CD8-positive, alpha-beta memory T cell (primary cell): ENCODE measurements around the gene CYS1. TPM values are rescaled to one million over a fixed set of nuclear protein-coding genes. Genes with fewer than 3 reads are reported as not detected.
"Not testable (repeated sequence)": the region's sequence is repeated elsewhere in the genome, so short reads cannot be mapped to it uniquely, and the experiment has no call there.

Experiments used
- CTCF ChIA-PET: fragments of 350-600 bp; sonication (Branson Sonifier 250); formaldehyde crosslinking; loops from one replicate; lab custom pipeline; 2021; ENCODE audit warnings: antibody characterized with exemption; lab: Charles Lee
- POLR2A ChIA-PET: fragments of 350-600 bp; sonication (Branson Sonifier 250); formaldehyde crosslinking; loops from one replicate; lab custom pipeline; 2021; ENCODE audit warnings: antibody characterized with exemption; lab: Charles Lee
- DNase-seq, 5 donors: peaks; one replicate each; pipeline versions ENCODE4 v3.0.0 to v3.0.0-alpha.2; 2020 to 2022; ENCODE audit warnings: mixed read lengths in 1 of 5
- H3K27ac ChIP-seq: one replicate; pipeline ENCODE4 v1.7.0; 2013; ENCODE audit warnings: low read depth, mild to moderate bottlenecking, low read length, moderate library complexity
- H3K27me3 ChIP-seq: 2 replicates; pipeline ENCODE4 v1.7.0; 2013; ENCODE audit warnings: low read length, mild to moderate bottlenecking; ENCODE audit not compliant: insufficient read depth, poor library complexity, severe bottlenecking
- H3K36me3 ChIP-seq: 2 replicates; pipeline ENCODE4 v1.7.0; 2013; ENCODE audit warnings: mild to moderate bottlenecking, low read length, moderate library complexity; ENCODE audit not compliant: insufficient read depth
- H3K4me1 ChIP-seq: 2 replicates; pipeline ENCODE4 v1.7.0; 2013; ENCODE audit warnings: mild to moderate bottlenecking, low read length, moderate library complexity; ENCODE audit not compliant: insufficient read depth
- H3K4me3 ChIP-seq: 2 replicates; pipeline ENCODE4 v1.7.0; 2013; ENCODE audit warnings: mild to moderate bottlenecking, low read length
- H3K9me3 ChIP-seq: 2 replicates; pipeline ENCODE4 v1.7.0; 2013; ENCODE audit warnings: mild to moderate bottlenecking, low read length
- H3K27ac Mint-ChIP-seq, 8 donors: one replicate each; pipeline ENCODE4 v1.8.0; 2020 to 2021; ENCODE audit warnings: mixed read lengths in 8 of 8, mild to moderate bottlenecking in 6 of 8, inconsistent platforms in 3 of 8, moderate library complexity in 3 of 8
- H3K27me3 Mint-ChIP-seq, 2 donors: one replicate each; pipeline ENCODE4 v1.8.0; 2020 to 2021; ENCODE audit warnings: mixed read lengths in 2 of 2, mild to moderate bottlenecking in 1 of 2, moderate library complexity in 1 of 2
- H3K36me3 Mint-ChIP-seq, 3 donors: one replicate each; pipeline ENCODE4 v1.8.0; 2020 to 2021; ENCODE audit warnings: mixed read lengths in 3 of 3, inconsistent platforms in 1 of 3, mild to moderate bottlenecking in 1 of 3
- H3K4me1 Mint-ChIP-seq, 3 donors: one replicate each; pipeline ENCODE4 v1.8.0; 2020 to 2021; ENCODE audit warnings: mixed read lengths in 3 of 3, inconsistent platforms in 1 of 3, mild to moderate bottlenecking in 1 of 3
- H3K4me3 Mint-ChIP-seq, 7 donors: one replicate each; pipeline ENCODE4 v1.8.0; 2020 to 2021; ENCODE audit warnings: mixed read lengths in 7 of 7, mild to moderate bottlenecking in 6 of 7, moderate library complexity in 4 of 7, inconsistent platforms in 2 of 7
- H3K9me3 Mint-ChIP-seq, 5 donors: one replicate each; pipeline ENCODE4 v1.8.0; 2020 to 2022; ENCODE audit warnings: mixed read lengths in 5 of 5, mild to moderate bottlenecking in 3 of 5, moderate library complexity in 2 of 5, inconsistent platforms in 1 of 5
- polyA plus RNA-seq: library from polyadenylated mRNA; unstranded; fragments of 300-500 nt; fragmentation: Illumina TruSeq; gene quantifications from one replicate; pipeline ENCODE4 v1.2.3, GENCODE V29; 2021
- total RNA-seq, 2 experiments: library from RNA; stranded (reverse); gene quantifications; one replicate each; pipeline ENCODE4 v1.2.3, GENCODE V29; 2021

CYS1 gene
- total and polyA plus RNA-seq, 3 experiments from 2014 or later = 0.07 to 0.20 (median 0.09) TPM

DNA sequence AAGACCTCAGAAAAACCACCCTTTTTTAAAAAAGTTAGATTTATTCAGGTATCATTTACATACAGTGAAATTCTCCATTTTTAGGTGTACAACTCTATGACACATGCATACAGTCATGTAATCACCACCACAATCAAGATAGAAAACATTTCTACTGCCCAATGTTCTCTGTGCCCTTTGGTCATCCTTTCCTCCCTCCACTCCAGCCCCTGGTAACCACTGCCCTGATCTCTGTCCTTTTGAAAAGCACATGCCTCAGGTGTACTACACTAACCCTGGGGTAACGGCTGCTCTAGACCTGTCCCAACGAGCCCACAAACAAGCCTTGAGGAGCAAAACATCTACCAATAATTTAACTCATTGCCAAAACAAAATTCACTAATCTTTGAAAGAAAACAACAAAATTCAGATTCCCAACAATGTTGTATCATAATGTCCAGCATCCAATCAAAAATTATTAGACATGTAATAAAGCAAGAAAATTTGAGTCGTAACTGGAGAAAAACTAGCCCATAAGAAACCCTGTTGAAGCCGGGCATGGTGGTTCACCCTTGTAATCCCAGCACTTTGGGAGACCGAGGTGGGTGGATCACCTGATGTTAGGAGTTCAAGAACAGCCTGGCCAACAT is 62.8 kb downstream of the CYS1 start:
- H3K9me3 Mint-ChIP-seq = peaks cover 3 to 16% (median 10%) of the 10 kb centered on the region in 5 donors
- H3K27ac Mint-ChIP-seq = no peak overlapping the region
- H3K36me3 ChIP-seq = no peaks in the 10 kb centered on the region
- no peaks in the 10 kb centered on the region for H3K27me3 ChIP-seq
- no peak for DNase-seq
- peaks cover 0 to 5% (median 0%) of the 10 kb centered on the region in 3 donors for H3K36me3 Mint-ChIP-seq
- no peak overlapping the region for H3K4me3 Mint-ChIP-seq
- no peak overlapping the region for H3K27ac ChIP-seq
- POLR2A ChIA-PET = no interaction called here
- peaks cover 3 to 17% of the 10 kb centered on the region in 2 donors for H3K27me3 Mint-ChIP-seq
- CTCF ChIA-PET = no interaction called here
- H3K9me3 ChIP-seq = no peaks in the 10 kb centered on the region
- H3K4me1 ChIP-seq = no peaks in the 10 kb centered on the region
- no peaks in the 10 kb centered on the region for H3K4me1 Mint-ChIP-seq
- H3K4me3 ChIP-seq = no peak overlapping the region

DNA sequence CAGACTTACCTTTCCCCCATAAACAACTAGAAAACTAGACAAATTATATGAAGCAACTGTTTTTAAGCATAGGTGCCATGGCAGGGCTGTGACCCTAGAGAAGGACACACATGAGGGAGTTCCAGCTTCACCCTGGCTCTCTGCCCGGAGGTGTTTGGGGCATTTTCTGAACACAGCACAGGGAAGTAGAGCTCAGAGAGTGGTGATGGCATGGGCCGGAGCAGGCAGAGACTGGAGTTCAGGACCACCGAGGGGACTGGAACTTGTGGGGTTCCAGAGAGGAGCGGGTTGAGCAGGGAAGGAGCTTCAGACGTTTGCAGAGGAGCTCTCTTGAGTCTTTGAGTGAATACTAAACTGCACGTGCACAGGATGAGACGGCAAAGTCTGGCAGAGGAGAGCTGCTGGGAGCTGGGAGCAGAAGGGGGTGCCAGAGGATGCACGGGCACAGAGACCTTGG is 63.4 kb downstream of the CYS1 start:
- H3K4me1 ChIP-seq = no peaks in the 10 kb centered on the region
- H3K36me3 ChIP-seq = no peaks in the 10 kb centered on the region
- Mint-ChIP-seq H3K4me3 (no peak overlapping the region), H3K27me3 (peaks cover 3 to 17% of the 10 kb centered on the region in 2 donors), H3K9me3 (peaks cover 3 to 16% (median 10%) of the 10 kb centered on the region in 5 donors), H3K36me3 (peaks cover 0 to 5% (median 0%) of the 10 kb centered on the region in 3 donors), H3K27ac (no peak overlapping the region), H3K4me1 (no peaks in the 10 kb centered on the region)
- no peak overlapping the region for H3K27ac ChIP-seq
- no peaks in the 10 kb centered on the region for H3K27me3 ChIP-seq
- POLR2A ChIA-PET = no interaction called here
- H3K9me3 ChIP-seq = no peaks in the 10 kb centered on the region
- CTCF ChIA-PET = no interaction called here
- no peak for DNase-seq
- H3K4me3 ChIP-seq = no peak overlapping the region

DNA sequence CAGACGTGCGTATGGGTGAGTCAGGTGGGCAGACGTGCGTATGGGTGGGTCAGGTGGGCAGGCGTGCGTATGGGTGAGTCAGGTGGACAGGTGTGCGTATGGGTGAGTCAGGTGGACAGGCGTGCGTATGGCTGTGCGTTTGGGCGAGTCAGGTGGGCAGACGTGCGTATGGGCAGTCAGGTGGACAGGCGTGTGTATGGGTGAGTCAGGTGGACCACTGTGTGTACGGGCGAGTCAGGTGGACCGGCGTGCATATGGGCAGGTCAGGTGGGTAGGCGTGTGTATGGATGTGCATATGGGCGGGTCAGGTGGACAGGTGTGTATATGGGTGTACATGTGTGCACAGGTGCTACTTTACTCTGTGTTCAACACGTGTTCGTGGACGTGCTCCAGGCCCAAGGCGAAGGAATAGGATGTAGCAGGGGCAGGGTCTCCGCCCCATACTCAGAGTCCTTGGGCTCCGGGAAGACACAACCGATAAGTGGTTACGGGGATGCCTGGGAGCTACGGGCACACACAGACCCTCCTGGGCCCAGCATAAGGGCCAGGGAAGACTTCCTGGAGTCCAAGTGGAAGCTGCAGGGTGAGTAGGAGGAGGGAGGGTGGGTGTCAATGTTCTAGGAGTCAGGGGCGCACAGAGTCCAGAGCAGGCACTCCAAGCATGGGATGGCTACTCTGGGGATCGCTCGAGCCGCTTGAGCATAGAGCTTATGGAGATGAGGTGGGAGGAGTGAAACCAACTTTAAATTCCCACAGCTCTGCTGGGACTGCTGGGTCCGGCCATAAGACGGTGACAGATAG is 64.0 kb downstream of the CYS1 start:
- no peak overlapping the region for H3K4me3 Mint-ChIP-seq
- peaks cover 0 to 5% (median 0%) of the 10 kb centered on the region in 3 donors for H3K36me3 Mint-ChIP-seq
- no peak overlapping the region for H3K4me3 ChIP-seq
- no peaks in the 10 kb centered on the region for H3K27me3 ChIP-seq
- H3K9me3 Mint-ChIP-seq = peaks cover 3 to 16% (median 10%) of the 10 kb centered on the region in 5 donors
- H3K27ac Mint-ChIP-seq = no peak overlapping the region
- DNase-seq = no peak
- H3K4me1 ChIP-seq = no peaks in the 10 kb centered on the region
- H3K27ac ChIP-seq = no peak overlapping the region
- no peaks in the 10 kb centered on the region for H3K36me3 ChIP-seq
- ChIA-PET CTCF (no interaction called here), POLR2A (no interaction called here)
- peaks cover 3 to 17% of the 10 kb centered on the region in 2 donors for H3K27me3 Mint-ChIP-seq
- H3K4me1 Mint-ChIP-seq = no peaks in the 10 kb centered on the region
- no peaks in the 10 kb centered on the region for H3K9me3 ChIP-seq

DNA sequence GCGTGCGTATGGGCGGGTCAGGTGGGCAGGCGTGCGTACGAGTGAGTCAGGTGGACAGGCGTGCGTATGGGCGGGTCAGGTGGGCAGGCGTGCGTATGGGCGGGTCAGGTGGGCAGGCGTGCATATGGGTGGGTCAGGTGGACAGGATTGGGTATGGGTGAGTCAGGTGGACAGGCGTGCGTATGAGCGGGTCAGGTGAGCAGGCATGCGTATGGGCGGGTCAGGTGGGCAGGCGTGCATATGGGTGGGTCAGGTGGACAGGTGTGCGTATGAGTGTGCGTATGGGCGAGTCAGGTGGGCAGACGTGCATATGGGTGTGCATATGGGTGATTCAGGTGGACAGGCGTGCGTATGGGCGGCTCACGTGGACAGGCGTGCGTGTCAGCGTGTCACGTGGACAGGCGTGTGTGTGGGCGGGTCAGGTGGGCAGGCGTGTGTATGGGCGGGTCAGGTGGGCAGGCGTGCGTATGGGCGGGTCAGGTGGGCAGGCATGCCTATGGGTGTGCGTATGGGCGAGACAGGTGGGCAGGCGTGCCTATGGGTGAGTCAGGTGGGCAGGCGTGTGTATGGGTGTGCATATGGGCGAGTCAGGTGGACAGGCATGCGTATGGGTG is 64.7 kb downstream of the CYS1 start:
- H3K4me1 Mint-ChIP-seq, H3K27ac Mint-ChIP-seq, H3K27me3 ChIP-seq, POLR2A ChIA-PET, DNase-seq, H3K9me3 ChIP-seq, H3K4me3 ChIP-seq, H3K36me3 Mint-ChIP-seq, H3K27ac ChIP-seq, CTCF ChIA-PET, H3K36me3 ChIP-seq, H3K4me3 Mint-ChIP-seq, H3K4me1 ChIP-seq: not testable (repeated sequence)
- H3K27me3 Mint-ChIP-seq = peaks cover 3 to 17% of the 10 kb centered on the region in 2 donors
- H3K9me3 Mint-ChIP-seq = peaks cover 3 to 16% (median 10%) of the 10 kb centered on the region in 5 donors

DNA sequence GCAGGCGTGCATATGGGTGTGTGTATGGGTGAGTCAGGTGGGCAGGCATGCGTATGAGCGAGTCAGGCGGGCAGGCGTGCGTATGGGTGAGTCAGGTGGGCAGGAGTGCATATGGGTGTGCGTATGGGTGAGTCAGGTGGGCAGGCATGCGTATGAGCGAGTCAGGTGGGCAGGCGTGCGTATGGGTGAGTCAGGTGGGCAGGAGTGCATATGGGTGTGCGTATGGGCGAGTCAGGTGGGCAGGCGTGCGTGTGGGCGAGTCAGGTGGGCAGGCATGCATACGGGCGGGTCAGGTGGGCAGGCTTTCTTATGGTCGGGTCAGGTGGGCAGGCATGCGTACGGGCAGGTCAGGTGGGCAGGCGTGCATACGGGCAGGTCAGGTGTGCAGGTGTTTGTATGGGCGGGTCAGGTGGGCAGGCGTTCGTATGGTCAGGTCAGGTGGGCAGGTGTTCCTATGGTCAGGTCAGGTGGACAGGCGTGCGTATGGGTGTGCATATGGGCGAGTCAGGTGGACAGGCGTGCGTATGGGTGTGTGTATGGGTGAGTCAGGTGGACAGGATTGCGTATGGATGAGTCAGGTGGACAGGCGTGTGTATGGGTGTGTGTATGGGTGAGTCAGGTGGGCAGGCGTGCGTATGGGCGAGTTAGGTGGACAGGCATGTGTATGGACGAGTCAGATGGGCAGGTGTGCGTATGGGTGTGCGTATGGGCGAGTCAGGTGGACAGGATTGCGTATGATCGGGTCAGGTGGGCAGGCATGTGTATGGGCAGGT is 65.6 kb downstream of the CYS1 start:
- no peaks in the 10 kb centered on the region for H3K9me3 ChIP-seq
- H3K4me3 ChIP-seq = no peak overlapping the region
- ChIA-PET CTCF (no interaction called here), POLR2A (no interaction called here)
- Mint-ChIP-seq H3K4me1 (no peaks in the 10 kb centered on the region), H3K4me3 (no peak overlapping the region), H3K27ac (no peak overlapping the region), H3K27me3 (peaks cover 3 to 17% of the 10 kb centered on the region in 2 donors), H3K36me3 (peaks cover 0 to 5% (median 0%) of the 10 kb centered on the region in 3 donors), H3K9me3 (peaks cover 3 to 16% (median 10%) of the 10 kb centered on the region in 5 donors)
- H3K4me1 ChIP-seq = no peaks in the 10 kb centered on the region
- H3K27me3 ChIP-seq = no peaks in the 10 kb centered on the region
- no peaks in the 10 kb centered on the region for H3K36me3 ChIP-seq
- DNase-seq = no peak
- no peak overlapping the region for H3K27ac ChIP-seq

DNA sequence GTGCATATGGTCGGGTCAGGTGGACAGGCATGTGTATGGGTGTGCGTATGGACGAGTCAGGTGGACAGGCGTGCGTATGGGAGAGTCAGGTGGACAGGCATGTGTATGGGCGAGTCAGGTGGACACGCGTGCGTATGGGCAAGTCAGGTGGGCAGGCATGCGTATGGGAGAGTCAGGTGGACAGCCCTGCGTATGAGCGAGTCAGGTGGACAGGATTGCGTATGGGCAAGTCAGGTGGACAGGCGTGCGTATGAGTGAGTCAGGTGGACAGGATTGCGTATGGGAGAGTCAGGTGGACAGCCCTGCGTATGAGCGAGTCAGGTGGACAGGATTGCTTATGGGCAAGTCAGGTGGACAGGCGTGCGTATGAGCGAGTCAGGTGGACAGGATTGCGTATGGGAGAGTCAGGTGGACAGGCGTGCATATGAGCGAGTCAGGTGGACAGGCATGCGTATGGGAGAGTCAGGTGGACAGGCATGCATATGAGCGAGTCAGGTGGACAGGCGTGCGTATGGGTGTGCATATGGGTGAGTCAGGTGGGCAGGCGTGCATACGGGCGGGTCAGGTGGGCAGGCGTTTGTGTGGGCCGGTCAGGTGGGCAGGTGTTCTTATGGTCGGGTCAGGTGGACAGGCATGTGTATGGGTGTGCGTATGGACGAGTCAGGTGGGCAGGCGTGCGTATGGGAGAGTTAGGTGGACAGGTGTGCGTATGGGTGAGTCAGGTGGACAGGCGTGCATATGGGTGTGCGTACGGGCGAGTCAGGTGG is 66.4 kb downstream of the CYS1 start:
- H3K4me1 Mint-ChIP-seq = not testable (repeated sequence)
- Mint-ChIP-seq H3K27me3 (peaks cover 3 to 17% of the 10 kb centered on the region in 2 donors), H3K9me3 (peaks cover 3 to 16% (median 10%) of the 10 kb centered on the region in 5 donors)

DNA sequence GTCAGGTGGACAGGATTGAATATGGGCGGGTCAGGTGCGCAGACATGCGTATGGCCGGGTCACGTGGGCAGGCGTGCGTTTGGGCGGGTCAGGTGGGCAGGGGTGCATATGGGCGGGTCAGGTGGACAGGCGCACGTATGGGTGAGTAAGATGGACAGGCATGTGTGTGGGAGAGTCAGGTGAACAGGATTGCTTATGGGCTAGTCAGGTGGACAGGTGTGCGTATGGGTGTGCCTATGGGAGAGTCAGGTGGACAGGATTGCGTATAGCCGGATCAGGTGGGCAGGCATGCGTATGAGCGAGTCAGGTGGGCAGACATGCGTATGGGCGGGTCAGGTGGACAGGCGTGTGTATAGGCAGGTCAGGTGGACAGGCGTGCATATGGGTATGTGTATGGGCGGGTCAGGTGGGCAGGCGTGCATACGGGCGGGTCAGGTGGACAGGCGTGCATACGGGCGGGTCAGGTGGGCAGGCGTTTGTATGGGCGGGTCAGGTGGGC is 67.2 kb downstream of the CYS1 start:
- Mint-ChIP-seq H3K9me3 (peaks cover 3 to 14% (median 10%) of the 10 kb centered on the region in 5 donors), H3K4me1 (no peaks in the 10 kb centered on the region), H3K27ac (no peak overlapping the region), H3K4me3 (no peak overlapping the region), H3K27me3 (peaks cover 7 to 25% of the 10 kb centered on the region in 2 donors), H3K36me3 (peaks cover 0 to 5% (median 0%) of the 10 kb centered on the region in 3 donors)
- no peaks in the 10 kb centered on the region for H3K36me3 ChIP-seq
- POLR2A ChIA-PET = no interaction called here
- H3K27ac ChIP-seq = no peak overlapping the region
- no peak for DNase-seq
- no peaks in the 10 kb centered on the region for H3K4me1 ChIP-seq
- H3K27me3 ChIP-seq = no peaks in the 10 kb centered on the region
- H3K4me3 ChIP-seq = no peak overlapping the region
- H3K9me3 ChIP-seq = no peaks in the 10 kb centered on the region
- CTCF ChIA-PET = no interaction called here

More for the DNA sequence above, 66.4 kb downstream of the CYS1 start:
- H3K27ac ChIP-seq, H3K4me3 ChIP-seq, H3K36me3 ChIP-seq, H3K36me3 Mint-ChIP-seq, POLR2A ChIA-PET, H3K4me1 ChIP-seq, DNase-seq, CTCF ChIA-PET, H3K4me3 Mint-ChIP-seq, H3K9me3 ChIP-seq, H3K27ac Mint-ChIP-seq, H3K27me3 ChIP-seq: not testable (repeated sequence)
